HG03095 (cell line): ENCODE data around the gene TOMM34.

ENCODE experiments used
- ATAC-seq: cut with Tn5 transposase; IDR thresholded peaks from one replicate; pipeline ENCODE4 v1.9.1; 2021; ENCODE audit warnings: moderate library complexity; ENCODE audit not compliant: unreplicated experiment

The TOMM34 gene, protein sequence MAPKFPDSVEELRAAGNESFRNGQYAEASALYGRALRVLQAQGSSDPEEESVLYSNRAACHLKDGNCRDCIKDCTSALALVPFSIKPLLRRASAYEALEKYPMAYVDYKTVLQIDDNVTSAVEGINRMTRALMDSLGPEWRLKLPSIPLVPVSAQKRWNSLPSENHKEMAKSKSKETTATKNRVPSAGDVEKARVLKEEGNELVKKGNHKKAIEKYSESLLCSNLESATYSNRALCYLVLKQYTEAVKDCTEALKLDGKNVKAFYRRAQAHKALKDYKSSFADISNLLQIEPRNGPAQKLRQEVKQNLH

DNA sequence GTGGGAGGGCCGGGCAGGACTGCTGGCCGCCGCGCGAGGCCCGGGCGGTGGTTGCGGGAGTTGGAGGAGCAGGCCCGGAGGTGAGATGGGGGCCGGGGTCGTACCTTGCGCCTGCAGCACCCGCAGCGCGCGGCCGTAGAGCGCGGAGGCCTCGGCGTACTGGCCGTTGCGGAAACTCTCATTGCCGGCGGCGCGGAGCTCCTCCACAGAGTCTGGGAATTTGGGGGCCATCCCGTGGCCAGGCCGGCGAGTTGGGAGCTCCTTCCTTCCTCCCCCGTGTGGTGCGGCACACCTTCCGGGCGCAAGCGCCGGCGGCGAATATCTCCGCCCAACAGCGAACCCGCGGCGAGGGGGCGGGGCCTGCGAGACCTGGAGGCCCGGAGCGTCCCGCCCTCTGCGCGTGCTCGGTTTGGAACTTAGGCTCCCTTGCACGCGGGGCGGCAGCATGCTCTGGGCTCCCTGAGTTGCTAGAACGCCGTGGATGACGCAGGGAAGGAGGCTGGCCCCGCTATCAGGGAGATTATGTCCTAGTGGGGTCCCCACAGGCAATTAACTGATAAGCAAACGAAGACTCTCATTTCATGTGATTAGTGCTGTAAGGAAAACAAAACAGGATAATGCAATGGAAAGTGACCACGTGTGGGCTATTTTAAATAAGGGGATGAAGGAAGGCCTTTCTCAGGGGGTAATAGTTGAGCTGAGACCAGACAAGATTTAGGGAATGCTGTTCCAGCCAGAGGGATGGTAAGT lies at the start of gene TOMM34:
TOMM34 (minus strand) TSS at position 295 of the 750 bp plus-strand sequence; CDS start at position 231, 64 bp downstream.
- ATAC-seq = peak; percentile 72

DNA sequence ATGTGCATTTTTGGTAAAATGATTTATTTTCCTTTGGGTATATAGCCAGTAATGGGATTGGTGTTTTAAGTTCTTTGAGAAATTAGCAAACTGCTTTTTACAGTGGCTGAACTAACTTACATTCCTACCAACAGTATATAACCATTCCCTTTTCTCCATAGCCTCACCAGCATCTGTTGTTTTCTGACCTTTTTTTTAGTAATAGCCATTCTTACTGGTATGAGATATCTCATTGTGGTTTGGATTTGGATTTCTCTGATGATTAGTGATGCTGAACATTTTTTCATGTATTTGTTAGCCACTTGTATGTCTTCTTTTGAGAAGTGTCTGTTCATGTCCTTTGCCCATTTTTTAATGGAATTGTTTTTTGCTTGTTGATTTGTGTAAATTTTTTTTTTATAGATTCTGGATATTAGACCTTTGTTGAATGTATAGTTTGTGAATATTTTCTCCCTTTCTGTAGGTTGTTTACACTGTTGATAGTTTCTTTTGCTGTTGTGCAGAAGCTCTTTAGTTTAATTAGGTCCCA lies 48.4 kb upstream of the TOMM34 start:
- ATAC-seq = no peak

DNA sequence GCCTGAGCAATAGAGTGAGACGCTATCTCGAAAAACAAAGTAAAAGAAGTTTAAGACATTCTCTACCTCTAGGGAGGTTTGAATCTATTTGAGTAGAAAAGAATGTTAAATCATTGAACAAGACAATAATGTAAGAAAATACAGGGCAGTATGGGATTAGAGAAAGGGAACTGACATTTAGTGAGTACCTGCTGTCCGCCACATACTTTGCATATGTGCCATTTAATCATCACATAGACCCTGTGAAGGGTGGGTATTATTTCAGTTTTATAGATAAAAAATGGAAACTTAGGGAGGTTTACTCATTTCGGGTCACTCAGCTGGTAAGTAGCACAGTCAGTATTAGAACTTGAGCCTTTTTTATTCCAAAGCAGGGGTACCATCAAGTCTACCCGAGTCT lies 37.5 kb upstream of the TOMM34 start:
- no peak for ATAC-seq

DNA sequence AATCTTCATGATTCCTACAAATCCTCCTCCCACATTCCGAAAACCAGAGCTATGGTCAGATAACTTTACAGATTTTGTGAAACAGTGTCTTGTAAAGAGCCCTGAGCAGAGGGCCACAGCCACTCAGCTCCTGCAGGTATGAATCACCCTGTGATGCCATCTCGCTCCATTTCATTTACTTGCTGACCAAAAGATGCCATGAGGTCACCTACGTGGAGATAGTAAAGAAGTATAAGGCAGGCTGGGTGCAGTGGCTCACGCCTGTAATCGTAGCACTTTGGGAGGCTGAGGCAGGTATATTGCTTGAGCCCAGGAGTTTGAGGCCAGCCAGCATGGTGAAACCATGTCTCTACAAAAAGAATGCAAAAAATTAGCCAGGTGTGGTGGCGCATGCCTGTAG lies 37.0 kb upstream of the TOMM34 start:
- no peak for ATAC-seq

DNA sequence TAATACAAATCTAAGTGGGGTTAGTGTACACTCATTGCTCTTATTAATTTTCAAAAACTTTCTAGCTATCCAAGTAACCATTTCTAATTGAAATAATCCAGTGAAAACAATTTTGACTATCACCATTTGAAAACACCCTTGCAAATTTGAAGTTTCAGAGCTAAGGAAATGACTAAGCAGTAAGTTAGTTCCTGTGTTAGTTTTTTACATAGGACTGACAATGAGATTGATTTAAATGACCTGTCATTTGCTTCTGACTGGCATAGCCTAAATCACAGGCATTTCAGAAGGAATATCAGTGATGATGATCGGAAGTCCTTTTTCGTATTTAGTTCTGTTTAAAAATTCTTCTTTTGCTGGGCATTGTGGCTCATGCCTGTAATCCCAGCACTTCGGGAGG lies 33.1 kb upstream of the TOMM34 start:
- no peak for ATAC-seq

DNA sequence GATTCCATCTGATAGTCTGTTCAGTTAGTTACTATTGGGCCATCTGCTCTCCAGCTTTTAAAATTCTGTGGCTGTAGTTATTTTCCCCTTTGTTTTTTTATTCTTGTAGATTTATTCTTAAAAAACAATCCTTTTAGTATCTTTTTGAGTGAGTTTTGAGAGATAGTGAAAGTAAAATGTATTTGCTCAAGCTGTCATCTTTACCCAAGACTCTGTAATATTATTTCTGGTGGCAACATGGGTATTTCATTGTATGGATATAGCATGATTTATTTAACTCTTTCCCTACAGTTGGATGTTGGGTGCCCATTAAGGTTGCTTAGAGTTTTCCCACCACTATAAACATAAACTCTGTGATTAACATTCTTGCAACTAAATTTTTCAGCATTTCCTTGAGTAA lies 30.8 kb upstream of the TOMM34 start:
- ATAC-seq = no peak

DNA sequence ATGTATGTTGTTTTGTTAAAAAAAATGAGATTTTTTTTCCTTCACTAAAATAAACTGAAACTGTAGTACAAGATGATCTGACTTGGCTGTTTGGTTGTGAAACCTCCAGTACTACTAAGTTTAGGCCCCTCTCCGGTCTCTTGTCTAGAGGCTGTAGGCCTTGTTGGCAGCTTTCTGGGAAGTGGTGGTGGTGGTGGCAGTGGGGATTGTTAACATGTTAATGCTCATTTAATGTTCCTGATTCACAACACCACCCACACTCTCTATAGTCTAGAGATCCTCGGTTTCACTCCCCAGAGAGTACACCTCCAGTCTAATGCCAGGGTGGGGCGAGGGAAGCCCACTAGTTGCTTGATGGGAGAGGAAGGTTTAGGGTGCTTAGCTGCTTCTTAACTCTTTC lies 30.2 kb upstream of the TOMM34 start:
- ATAC-seq = no peak

DNA sequence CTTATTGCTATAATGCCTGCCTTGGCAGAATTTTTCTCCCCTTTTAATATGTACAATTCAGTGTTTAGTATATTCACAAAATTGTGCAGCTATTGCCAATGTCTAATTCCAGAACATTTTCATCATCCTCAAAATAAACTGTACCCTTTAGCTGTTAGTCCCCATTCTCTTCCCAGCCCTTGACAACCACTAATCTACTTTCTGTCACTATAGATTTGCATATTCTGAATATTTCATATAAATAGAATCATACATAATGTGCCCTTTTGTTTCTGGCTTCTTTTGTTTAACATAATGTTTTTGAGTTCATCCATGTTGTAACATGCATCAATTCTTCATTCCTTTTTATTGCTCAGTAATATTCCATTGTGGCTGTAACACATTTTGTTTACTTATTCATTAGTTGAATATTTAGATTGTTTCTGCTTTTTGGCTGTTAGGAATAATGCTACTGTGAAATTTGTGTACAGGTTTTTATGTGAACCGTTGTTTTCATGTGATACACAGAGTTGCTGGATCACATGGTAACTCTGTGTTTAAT lies 28.5 kb upstream of the TOMM34 start:
- ATAC-seq = no peak

DNA sequence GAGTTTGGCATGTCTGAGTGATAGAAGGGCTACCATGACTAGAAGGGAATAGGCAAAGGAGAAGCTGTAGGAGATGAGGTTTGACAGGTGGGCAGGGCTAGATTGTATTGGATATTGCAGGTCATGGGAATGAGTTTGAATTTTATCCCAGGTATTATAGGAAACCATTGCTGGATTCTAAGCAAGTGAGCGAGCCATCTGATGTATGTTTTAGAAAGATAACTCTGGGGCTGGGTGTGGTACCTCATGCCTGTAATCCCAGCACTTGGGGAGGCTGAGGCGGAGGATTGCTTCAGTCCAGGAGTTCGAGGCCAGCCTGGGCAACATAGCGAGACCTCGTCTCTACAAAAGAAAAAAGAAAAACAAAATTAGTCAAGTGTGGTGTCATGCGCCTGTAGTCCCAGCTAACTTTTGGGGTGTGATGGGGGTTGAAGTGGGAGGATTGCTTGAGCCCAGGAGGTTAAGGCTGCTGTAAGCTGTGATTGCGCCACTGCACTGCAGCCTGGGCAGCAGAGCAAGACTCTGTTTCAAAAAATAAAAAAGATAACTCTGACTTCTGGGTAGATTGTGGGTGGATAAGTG lies 23.0 kb upstream of the TOMM34 start:
- no peak for ATAC-seq

DNA sequence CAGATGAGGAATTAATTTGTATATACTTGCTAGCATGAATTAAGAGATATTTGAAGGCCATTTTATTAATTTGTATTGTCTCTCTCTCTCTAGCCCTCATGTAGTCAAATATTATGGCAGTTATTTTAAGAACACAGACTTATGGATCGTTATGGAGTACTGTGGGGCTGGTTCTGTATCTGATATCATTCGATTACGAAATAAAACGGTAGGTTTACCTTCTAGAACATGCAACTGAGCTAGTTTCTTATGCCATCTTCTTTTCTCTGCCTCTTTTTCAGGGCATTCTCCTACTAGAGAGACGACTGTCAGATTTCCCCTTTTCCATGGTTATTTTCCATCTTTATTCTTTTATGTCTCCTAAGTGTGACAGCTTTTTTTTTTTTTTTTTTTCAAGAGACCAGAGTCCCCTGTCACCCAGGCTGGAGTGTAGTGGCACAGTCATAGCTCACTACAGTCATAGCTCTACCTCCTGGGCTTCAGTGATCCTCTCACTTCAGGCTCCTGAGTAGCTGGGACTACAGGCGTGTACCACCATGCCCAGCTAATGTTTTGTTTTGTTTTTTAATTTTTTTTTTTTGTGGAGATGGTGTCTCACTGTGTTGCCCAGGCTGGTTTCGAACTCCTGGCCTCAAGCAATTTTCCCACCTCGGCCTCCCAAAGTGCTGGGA lies 21.7 kb upstream of the TOMM34 start:
- no peak for ATAC-seq

DNA sequence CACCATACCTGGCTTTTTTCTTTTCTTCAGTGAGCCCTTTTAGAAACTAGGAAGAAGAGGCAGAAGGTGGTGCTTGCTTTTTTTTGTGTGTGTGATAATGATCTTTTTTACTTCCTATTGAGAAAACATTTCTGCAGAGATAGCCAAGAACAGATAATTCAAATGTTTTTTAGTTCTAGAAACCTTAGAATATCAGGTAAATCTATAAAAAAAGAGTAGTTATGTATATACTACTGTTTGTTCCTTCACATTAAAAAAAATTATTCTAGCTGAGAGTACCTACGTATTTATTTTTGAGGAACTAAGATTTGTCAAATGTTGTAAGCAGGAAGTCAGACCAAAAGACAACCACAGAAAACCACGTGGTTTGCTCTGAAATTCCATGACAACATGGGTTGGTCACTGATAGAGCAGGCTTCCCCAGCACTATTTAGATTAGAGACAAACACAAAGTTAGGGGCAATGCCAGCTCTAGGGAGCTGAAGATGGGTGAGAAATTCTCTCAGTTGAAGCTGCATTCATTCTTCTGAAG lies 19.0 kb upstream of the TOMM34 start:
- ATAC-seq = peak; percentile 91

DNA sequence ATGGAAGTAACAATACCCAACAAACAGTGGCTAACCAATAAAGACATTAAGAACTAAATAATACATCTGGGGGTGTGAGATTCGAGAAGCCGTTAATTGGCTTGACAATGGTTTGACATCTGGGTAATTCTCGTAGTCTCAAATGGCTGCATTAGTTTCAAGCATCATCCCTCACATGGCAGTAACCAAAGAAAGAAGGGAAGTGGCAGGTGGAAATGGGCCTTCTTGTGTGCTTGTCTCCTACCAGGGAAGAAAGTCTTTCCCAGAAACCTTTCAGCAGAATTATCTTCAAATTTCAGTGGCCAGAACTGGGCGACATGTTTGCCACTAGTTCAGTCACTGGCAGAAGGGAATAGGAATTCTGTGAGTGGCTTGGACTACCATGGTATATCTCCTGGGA lies 16.5 kb upstream of the TOMM34 start:
- no peak for ATAC-seq

DNA sequence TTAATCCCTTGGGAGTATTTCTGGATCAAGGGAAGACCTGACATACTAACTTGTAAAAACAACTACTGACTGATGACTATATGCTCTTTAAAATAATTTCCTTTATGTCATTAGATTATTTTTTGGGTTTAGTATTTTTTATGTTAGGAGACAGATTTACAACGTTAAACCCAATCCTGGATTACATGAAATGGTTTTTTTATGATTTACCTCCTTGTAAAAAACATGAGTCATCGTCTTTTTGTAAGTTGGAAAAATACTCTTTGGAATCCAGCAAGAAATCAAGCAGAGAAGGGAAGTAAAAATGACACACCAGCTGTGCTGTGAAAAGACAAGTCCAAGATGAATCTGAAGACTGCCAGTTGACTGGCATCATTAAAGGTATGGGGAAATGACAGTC lies 12.9 kb upstream of the TOMM34 start:
- ATAC-seq = no peak

DNA sequence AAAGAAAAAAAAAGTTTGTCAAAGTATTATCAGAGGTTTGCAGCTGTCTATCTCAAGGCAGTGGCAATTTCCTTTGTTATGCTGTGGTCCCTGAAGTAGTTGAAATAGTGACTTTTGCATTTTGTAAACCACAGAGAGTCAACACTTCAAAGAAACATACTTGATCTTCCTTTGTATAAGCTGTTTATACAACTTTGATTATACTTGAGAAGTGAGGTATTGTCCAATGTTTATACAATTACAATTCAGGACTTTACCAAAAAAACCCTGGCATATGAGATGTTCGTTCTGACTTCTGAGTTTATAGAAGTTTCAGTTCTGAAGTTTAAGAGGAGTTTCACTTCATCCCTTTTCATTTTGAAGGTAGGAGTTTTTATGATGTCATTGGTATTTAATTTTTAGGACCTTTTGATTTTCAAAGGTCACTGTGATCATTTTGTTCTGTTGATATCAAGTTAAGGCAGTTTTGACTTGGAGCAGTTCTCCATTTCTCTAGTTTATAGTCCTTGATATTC lies 10.1 kb upstream of the TOMM34 start:
- ATAC-seq = no peak

DNA sequence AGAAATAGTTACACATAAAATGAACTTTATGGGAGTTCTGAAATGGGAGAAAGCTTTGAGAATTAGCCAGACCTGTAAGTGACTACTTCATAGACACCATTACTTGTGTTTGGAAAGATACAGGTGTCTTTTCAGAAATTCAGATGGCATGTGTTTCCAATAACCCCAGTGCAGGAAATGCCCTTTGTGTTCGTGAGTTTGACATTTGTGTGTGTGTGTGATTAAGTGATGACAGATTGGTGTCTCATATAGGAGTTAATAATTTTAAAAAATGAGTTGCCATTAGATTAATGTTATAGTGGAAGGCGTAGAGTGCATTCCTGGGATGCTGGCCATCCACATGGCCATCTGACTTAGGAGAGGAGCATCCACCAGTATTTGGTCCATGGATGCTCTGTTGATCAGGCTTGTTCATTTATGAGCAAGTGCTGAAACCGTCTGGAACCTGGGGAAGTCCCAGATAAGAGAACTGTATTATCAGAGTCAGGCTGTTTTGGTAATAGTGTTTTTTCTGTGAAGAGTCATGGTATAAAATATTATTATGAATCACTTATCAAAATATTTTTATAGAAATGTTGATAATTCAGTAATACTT lies 9.2 kb upstream of the TOMM34 start:
- ATAC-seq = no peak

DNA sequence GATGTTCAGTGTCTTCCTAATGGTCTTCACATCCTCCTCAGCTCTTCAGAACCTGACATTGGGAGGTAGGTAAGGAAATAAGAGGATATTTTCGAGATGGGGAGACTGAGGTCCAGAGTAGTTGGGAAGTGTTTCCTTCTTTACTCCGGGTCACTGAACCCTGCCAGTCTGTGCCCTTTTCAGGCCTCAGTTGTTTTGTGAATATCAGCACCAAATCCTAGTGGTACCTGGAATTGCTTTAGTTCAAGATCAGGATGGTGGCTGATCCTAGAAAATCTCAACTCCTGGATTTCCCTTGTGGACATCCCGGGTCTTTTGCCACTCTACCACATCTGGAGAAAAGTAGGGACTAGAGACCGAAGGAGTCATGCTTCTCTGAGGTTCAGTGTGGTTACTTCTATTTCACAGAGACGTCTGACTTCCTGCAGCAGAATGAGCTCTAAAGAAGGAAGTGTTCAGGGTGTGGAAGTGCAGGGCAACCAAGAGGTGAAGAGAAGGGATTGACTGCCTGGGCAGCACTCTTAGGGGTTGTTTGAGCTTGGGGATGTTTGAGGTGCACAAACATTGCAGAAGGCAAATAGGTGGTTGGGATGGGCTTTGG lies 7.1 kb upstream of the TOMM34 start:
- no peak for ATAC-seq

DNA sequence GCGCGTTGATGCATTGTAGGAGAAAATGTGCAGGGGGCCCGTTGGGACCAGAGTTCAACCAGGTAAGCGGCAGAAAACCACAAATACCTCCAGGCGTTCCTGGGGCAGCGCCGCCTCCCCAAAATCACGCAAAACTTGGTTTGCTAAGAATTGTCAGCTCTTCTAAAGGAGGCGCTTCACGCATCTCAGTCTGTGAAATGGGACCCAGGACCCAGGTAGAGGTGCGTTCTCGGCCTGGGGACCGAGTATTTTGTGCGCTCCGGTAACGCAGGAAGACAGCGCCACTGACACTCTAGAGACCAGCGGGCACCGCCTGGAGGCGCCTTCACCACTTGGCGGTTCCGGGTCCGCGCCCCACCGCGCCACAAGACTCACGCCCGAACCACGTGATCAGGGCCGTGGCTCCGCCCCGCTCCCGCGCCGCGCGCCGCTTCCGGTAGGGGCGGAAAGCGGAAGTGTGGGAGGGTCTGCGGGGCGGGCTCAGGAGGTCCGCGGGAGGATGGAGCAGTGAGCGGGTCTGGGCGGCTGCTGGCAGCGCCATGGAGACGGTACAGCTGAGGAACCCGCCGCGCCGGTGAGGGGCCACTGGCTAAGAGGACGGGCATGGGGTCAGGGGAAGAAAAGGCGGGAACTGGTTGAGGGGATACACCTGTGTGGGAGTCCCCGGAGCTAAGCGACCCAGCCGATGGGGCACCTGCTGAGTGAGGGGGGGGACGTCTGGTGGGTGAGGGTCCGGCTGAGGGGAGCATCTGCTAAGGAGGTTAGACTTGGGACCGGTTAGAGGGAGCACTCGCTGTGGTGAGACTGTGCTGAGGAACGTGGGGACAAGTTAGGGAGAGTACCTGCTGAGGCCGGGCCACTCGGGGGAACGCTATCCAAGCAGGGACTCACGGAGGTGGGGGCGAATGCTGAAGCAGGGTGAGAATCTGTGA lies 6.1 kb upstream of the TOMM34 start, which contains the start of gene STK4:
STK4 (plus strand) TSS at position 483 of the 932 bp plus-strand sequence; CDS start at position 540, 57 bp downstream.
- ATAC-seq = peak; percentile 58

DNA sequence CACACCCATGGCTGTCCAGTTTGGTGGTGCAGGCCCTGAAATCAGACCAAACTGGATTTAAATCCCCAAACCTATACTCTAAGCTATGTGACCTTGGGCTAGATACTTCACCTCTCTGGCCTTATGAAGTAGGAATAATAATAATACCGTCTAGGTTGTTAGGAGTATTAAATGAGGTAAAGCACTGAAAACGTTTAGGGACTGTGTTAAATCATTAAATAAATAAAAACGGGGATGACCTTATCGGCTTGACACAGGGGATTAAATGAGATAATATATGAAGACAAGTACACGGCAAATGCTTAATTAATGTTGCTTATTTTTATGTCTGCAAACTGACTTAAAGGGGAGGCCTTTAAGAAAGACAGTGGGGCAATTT lies 5.4 kb upstream of the TOMM34 start:
- ATAC-seq = no peak
